KBM-7 (cell line): ENCODE results near the gene SFXN5.

ENCODE experiments used
- DNase-seq: peaks from one replicate; pipeline ENCODE4 v3.0.0-alpha.2; 2015
- in situ Hi-C: fragments of 300-500 bp; cut with MboI; formaldehyde crosslinking; loops from 2 replicates; pipeline ENCODE4 v1.14.3; 2020; ENCODE audit warnings: low sequenced_read_pairs, low pct_unique_long_range_greater_than_20kb, mixed read lengths

Gene SFXN5

GRCh38 chr2:72900191-72900825 lies 171.2 kb downstream of the SFXN5 start:
- in situ Hi-C loops = no loop called here
- no peak for DNase-seq

GRCh38 chr2:72898585-72898906 lies 173.0 kb downstream of the SFXN5 start:
- DNase-seq = no peak
- in situ Hi-C loops = no loop called here

- no peak for DNase-seq
- in situ Hi-C loops = no loop called here
Observed at GRCh38 chr2:72897785-72898584, 173.5 kb downstream of the SFXN5 start.

GRCh38 chr2:72896446-72896845 lies 175.1 kb downstream of the SFXN5 start:
- DNase-seq = no peak
- in situ Hi-C loops = no loop called here

GRCh38 chr2:72895759-72896281 lies 175.7 kb downstream of the SFXN5 start:
- no peak for DNase-seq

GRCh38 chr2:72895154-72895553 lies 176.4 kb downstream of the SFXN5 start:
- in situ Hi-C loops = no loop called here
- DNase-seq = no peak

More at GRCh38 chr2:72895759-72896281, 175.7 kb downstream of the SFXN5 start:
- in situ Hi-C loops = no loop called here

GRCh38 chr2:72894514-72894913 lies 177.0 kb downstream of the SFXN5 start:
- no peak for DNase-seq
- in situ Hi-C loops = no loop called here

- peak; percentile 74 for DNase-seq
- in situ Hi-C loops = no loop called here
Observed at GRCh38 chr2:72893594-72894319, 177.8 kb downstream of the SFXN5 start.

GRCh38 chr2:72892506-72893173 lies 178.9 kb downstream of the SFXN5 start:
- in situ Hi-C loops = no loop called here
- DNase-seq = peak; percentile 57
